NCI-H2029 (cell line): Measurements from ENCODE around the gene SMIM45.

Experiments
- DNase-seq: peaks from one replicate; lab custom pipeline; 2025; lab: John Stamatoyannopoulos, UW

Gene SMIM45

GRCh38 chr22:41951898-41952474 lies at the start of gene SMIM45:
TSS of gene SMIM45 (plus strand) at chr22:41952150.
- no peak for DNase-seq

GRCh38 chr22:41902932-41903421 lies 49.0 kb upstream of the SMIM45 start:
- peak; percentile 85 for DNase-seq

GRCh38 chr22:41904450-41905410 lies 47.2 kb upstream of the SMIM45 start:
- DNase-seq = no peak

- DNase-seq = no peak
Measured at GRCh38 chr22:41905411-41906202, 46.3 kb upstream of the SMIM45 start.

GRCh38 chr22:41906822-41907221 lies 45.1 kb upstream of the SMIM45 start:
- DNase-seq = no peak

- no peak for DNase-seq
Measured at GRCh38 chr22:41907436-41908401, 44.2 kb upstream of the SMIM45 start.

- no peak for DNase-seq
Measured at GRCh38 chr22:41908411-41909309, 43.3 kb upstream of the SMIM45 start.

GRCh38 chr22:41909310-41910049 lies 42.5 kb upstream of the SMIM45 start:
- DNase-seq = no peak

- DNase-seq = no peak
Measured at GRCh38 chr22:41910050-41911000, 41.6 kb upstream of the SMIM45 start.

- no peak for DNase-seq
Measured at GRCh38 chr22:41911001-41911611, 40.8 kb upstream of the SMIM45 start.

GRCh38 chr22:41912338-41913039 lies 39.5 kb upstream of the SMIM45 start:
- DNase-seq = no peak

- DNase-seq = no peak
Measured at GRCh38 chr22:41913040-41913719, 38.8 kb upstream of the SMIM45 start.

GRCh38 chr22:41913842-41914534 lies 38.0 kb upstream of the SMIM45 start:
- peak; percentile 24 for DNase-seq

- DNase-seq = no peak
Measured at GRCh38 chr22:41914611-41915034, 37.3 kb upstream of the SMIM45 start.

GRCh38 chr22:41915035-41915785 lies 36.7 kb upstream of the SMIM45 start, which contains the start of gene SHISA8:
TSS of gene SHISA8 (minus strand) at chr22:41915074. CDS start at chr22:41914667, 407 bp downstream.
- DNase-seq = peak; percentile 18
